ENCODE measurements around the gene MMUT.

- no peak for TF ChIP-seq EZH2 (IDR thresholded peaks at IDR 0.05; ENCODE audit: insufficient read depth, poor library complexity, severe bottlenecking)
- TF ChIP-seq EZH2phosphoT487 (IDR thresholded peaks at IDR 0.05; ENCODE audit: insufficient read depth, low read depth) = no peak
Observed at GRCh38 chr6:49499623-49500022, 36.6 kb upstream of the MMUT start, which contains the start of gene GLYATL3.
